SK-N-SH (cell line): ENCODE data around the gene DUSP15.

Experiments
- EP300 ChIP-seq, 2 experiments: IDR thresholded peaks; 2 replicates each; pipeline versions ENCODE4 v1.4.0 to v1.6.1; 2012; ENCODE audit warnings: borderline replicate concordance in 1 of 2, low read depth in 1 of 2, low read length in 1 of 2
- POLR2AphosphoS5 ChIP-seq: IDR thresholded peaks from 2 replicates; pipeline ENCODE4 v1.6.1; 2012; ENCODE audit warnings: low read depth, low read length
- TF ChIP-seq, protein P1 (sequence below): fragments of 150-350 bp; IDR thresholded peaks from 2 replicates; pipeline ENCODE4 v1.6.1; 2017; ENCODE audit warnings: antibody characterized with exemption, low read length, low read depth, borderline replicate concordance

DNA sequence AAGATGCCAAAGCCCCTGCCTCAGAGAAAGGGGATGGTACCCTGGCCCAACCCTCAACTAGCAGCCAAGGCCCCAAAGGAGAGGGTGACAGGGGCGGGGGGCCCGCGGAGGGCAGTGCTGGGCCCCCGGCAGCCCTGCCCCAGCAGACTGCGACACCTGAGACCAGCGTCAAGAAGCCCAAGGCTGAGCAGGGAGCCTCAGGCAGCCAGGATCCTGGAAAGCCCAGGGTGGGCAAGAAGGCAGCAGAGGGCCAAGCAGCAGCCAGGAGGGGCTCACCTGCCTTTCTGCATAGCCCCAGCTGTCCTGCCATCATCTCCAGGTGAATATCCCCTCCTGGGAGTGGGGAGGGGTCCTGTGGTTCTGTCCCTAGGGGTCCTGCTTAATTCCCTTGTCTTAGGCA is 50.1 kb downstream of the DUSP15 start:
- TF ChIP-seq POLR2AphosphoS5, result no peak
- no peak for TF ChIP-seq EP300 (IDR thresholded peaks at IDR 0.05; ENCODE audit: borderline replicate concordance in 1 of 2, low read depth in 1 of 2, low read length in 1 of 2)
- TF ChIP-seq, protein P1, sequence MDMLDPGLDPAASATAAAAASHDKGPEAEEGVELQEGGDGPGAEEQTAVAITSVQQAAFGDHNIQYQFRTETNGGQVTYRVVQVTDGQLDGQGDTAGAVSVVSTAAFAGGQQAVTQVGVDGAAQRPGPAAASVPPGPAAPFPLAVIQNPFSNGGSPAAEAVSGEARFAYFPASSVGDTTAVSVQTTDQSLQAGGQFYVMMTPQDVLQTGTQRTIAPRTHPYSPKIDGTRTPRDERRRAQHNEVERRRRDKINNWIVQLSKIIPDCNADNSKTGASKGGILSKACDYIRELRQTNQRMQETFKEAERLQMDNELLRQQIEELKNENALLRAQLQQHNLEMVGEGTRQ, result no peak
